PC-3 (cell line): Measurements from ENCODE around the gene SLC6A18. TPM values are rescaled to one million over a fixed set of nuclear protein-coding genes. Genes with fewer than 3 reads are reported as not detected.

Source experiments
- ATAC-seq: fragments of 200-7000 bp; cut with Tn5 transposase; 2 replicates; pipeline ENCODE4 v1.9.1; 2020; ENCODE audit warnings: mild to moderate bottlenecking, moderate library complexity
- BruUV-seq: library from RNA; stranded (reverse); fragments of 400-500 nt; replicated peaks from 2 replicates; lab custom pipeline; 2021; lab: Mats Ljungman, UMichigan
- CTCF ChIA-PET: fragments of 300-600 bp; sonication (Branson Sonifier 250); formaldehyde crosslinking; loops from one replicate; lab custom pipeline; 2022; ENCODE audit warnings: antibody characterized with exemption; lab: Charles Lee
- POLR2A ChIA-PET: fragments of 300-600 bp; sonication (Branson Sonifier 250); formaldehyde crosslinking; loops from one replicate; lab custom pipeline; 2022; ENCODE audit warnings: antibody characterized with exemption; ENCODE audit not compliant: unreplicated experiment; lab: Charles Lee
- DNase-seq: peaks from one replicate; pipeline ENCODE4 v3.0.0-alpha.2; 2015
- H2AFZ ChIP-seq: fragments of 300-600 bp; sonication (generic); 2 replicates; pipeline ENCODE4 v1.6.0; 2016; ENCODE audit warnings: antibody characterized with exemption, low read length
- H3F3A ChIP-seq: fragments of 300-600 bp; sonication (generic); one replicate; pipeline ENCODE4 v1.6.0; 2017; ENCODE audit warnings: antibody characterized with exemption, low read length, control low read depth, mild to moderate bottlenecking; ENCODE audit not compliant: unreplicated experiment
- H3K27ac ChIP-seq: fragments of 300-600 bp; sonication (generic); 2 replicates; pipeline ENCODE4 v1.5.1; 2016; ENCODE audit warnings: mild to moderate bottlenecking, low read length
- H3K27me3 ChIP-seq: fragments of 300-600 bp; sonication (generic); 2 replicates; pipeline ENCODE4 v1.6.1; 2016; ENCODE audit warnings: low read length, mixed read lengths
- H3K36me3 ChIP-seq: fragments of 300-600 bp; sonication (generic); 2 replicates; pipeline ENCODE4 v1.6.1; 2016; ENCODE audit warnings: low read depth, mixed run types, low read length, mixed read lengths
- H3K4me1 ChIP-seq: fragments of 300-600 bp; sonication (generic); 2 replicates; pipeline ENCODE4 v1.5.1; 2016; ENCODE audit warnings: low read length; ENCODE audit not compliant: insufficient read depth
- H3K4me2 ChIP-seq: fragments of 300-600 bp; sonication (generic); 2 replicates; pipeline ENCODE4 v1.6.0; 2016; ENCODE audit warnings: low read length
- H3K4me3 ChIP-seq: fragments of 300-600 bp; sonication (generic); 2 replicates; pipeline ENCODE4 v1.5.1; 2016; ENCODE audit warnings: mild to moderate bottlenecking, low read length, mixed read lengths
- H3K79me2 ChIP-seq: fragments of 300-600 bp; sonication (generic); 2 replicates; pipeline ENCODE4 v1.6.1; 2017; ENCODE audit warnings: low read length, mixed read lengths
- H3K9ac ChIP-seq: fragments of 300-600 bp; sonication (generic); 2 replicates; pipeline ENCODE4 v1.6.0; 2016; ENCODE audit warnings: mild to moderate bottlenecking, low read length
- H3K9me2 ChIP-seq: fragments of 300-600 bp; sonication (generic); replicated peaks from 2 replicates; pipeline ENCODE4 v1.6.1; 2016; ENCODE audit warnings: mixed run types, low read length, mixed read lengths
- H3K9me3 ChIP-seq: fragments of 300-600 bp; sonication (generic); 2 replicates; pipeline ENCODE4 v1.6.1; 2016; ENCODE audit warnings: low read length, mixed read lengths
- H4K20me1 ChIP-seq: fragments of 300-600 bp; sonication (generic); 2 replicates; pipeline ENCODE4 v1.6.1; 2016; ENCODE audit warnings: low read length, mixed read lengths
- EZH2 ChIP-seq: fragments of 300-600 bp; sonication (generic); IDR thresholded peaks from one replicate; pipeline ENCODE4 v1.6.1; 2017; ENCODE audit warnings: antibody characterized with exemption, mild to moderate bottlenecking, low read length; ENCODE audit not compliant: unreplicated experiment
- EZH2phosphoT487 ChIP-seq: fragments of 300-600 bp; sonication (generic); IDR thresholded peaks from 2 replicates; pipeline ENCODE4 v1.6.1; 2018; ENCODE audit warnings: mild to moderate bottlenecking, antibody characterized with exemption, low read length, borderline replicate concordance
- intact Hi-C: fragments of 100-400 bp; cut with micrococcal nuclease; formaldehyde crosslinking; loops from 2 replicates; pipeline ENCODE4 v1.9.0; 2023
- total RNA-seq: library from RNA; depleted of rRNA; stranded (reverse); fragments of >200 nt; gene quantifications from 2 replicates; pipeline ENCODE4 v1.2.3, GENCODE V29; 2014
- TF ChIP-seq, protein P1 (sequence below): fragments of 300-600 bp; sonication (generic); conservative IDR thresholded peaks from 2 replicates; pipeline ENCODE4 v1.5.1; 2017; ENCODE audit warnings: antibody characterized with exemption, low read depth, mild to moderate bottlenecking, low read length

SLC6A18 gene
- total RNA-seq, 1 experiment from 2014 or later: not detected

DNA sequence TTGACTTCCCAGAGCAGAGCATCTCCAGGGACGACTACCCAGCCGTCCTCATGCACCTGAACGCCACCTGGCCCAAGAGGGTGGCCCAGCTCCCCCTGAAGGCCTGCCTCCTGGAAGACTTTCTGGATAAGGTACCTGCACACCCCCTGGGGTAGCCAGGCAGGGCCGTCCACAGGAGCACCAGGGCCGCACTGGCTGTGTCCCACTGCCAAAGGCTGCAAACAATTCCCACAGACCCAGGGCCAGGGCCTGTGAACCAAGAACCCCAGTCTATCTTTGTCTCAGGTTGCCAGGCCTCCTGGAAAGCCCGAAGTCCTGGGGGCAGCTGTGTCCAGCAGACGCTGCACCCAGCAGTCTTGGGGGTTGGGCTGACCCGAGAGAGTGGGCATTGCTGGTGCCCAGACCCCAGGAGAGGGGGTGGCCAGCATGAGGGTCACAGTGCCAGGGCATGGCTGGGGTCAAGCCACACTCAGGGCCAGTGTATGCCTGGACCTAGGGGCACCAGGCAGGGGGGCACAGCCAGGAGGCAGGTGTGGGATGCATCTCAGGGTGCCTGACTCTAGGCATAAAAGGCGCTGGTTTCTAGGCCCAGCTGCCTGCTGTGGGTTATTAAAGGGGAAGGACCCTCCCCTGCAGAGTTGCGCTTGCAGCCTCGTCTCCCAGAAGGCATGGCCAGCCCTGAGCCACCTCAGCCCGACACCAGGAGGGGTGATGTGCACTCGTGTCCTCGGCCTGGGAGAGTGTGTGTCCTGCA is 17.7 kb downstream of the SLC6A18 start:
- Histone ChIP-seq H3K36me3 (no peaks in the 10 kb centered on the region), H3K27me3 (peaks cover 19% of the 10 kb centered on the region; the same call in 1 of the 2 replicates), H3K4me3 (no peak overlapping the region), H3F3A (no peaks in the 10 kb centered on the region), H4K20me1 (no peaks in the 10 kb centered on the region), H3K4me2 (no peak overlapping the region), H3K27ac (no peak overlapping the region), H3K9me2 (no peaks in the 10 kb centered on the region), H3K9me3 (no peaks in the 10 kb centered on the region), H2AFZ (no peak overlapping the region), H3K79me2 (no peaks in the 10 kb centered on the region), H3K4me1 (no peaks in the 10 kb centered on the region), H3K9ac (no peak overlapping the region)
- ATAC-seq (no peak), DNase-seq (no peak)
- ChIA-PET POLR2A (no interaction called here), CTCF (no interaction called here)
- TF ChIP-seq EZH2: no peak
- no peak for TF ChIP-seq EZH2phosphoT487
- intact Hi-C loops: no loop called here
- no TSS peak for BruUV-seq

DNA sequence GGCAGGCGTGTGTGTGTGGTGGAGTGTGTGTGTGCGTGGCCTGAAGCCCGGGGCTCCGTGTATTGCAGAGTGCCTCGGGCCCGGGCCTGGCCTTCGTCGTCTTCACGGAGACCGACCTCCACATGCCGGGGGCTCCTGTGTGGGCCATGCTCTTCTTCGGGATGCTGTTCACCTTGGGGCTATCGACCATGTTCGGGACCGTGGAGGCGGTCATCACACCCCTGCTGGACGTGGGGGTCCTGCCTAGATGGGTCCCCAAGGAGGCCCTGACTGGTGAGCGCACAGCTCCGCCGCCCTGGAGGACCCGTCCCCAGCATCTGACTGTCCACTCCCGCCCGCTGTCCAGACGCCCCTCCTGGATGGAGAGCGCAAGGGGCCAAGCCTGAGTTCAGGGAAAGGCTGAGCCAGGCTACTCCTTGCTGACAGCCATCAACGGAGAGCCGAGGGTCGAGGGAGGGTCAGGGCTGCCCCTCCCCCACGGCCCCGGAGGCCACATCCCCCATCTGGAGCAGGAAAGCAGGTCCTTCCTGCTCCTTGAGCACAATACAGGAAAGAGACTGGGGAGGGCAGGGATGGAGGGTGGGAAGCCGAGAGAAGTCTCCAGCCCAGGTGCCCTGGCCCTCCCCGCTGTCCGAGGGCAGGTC is 18.4 kb downstream of the SLC6A18 start:
- no peak overlapping the region for H3K9ac ChIP-seq
- H3K9me2 ChIP-seq: no peaks in the 10 kb centered on the region
- H3K27me3 ChIP-seq: peaks cover 19% of the 10 kb centered on the region; the same call in 1 of the 2 replicates
- DNase-seq (no peak), ATAC-seq (no peak)
- POLR2A ChIA-PET: no interaction called here
- no peak overlapping the region for H2AFZ ChIP-seq
- no peak overlapping the region for H3K4me3 ChIP-seq
- TF ChIP-seq EZH2 (no peak), EZH2phosphoT487 (no peak)
- TF ChIP-seq, protein P1, sequence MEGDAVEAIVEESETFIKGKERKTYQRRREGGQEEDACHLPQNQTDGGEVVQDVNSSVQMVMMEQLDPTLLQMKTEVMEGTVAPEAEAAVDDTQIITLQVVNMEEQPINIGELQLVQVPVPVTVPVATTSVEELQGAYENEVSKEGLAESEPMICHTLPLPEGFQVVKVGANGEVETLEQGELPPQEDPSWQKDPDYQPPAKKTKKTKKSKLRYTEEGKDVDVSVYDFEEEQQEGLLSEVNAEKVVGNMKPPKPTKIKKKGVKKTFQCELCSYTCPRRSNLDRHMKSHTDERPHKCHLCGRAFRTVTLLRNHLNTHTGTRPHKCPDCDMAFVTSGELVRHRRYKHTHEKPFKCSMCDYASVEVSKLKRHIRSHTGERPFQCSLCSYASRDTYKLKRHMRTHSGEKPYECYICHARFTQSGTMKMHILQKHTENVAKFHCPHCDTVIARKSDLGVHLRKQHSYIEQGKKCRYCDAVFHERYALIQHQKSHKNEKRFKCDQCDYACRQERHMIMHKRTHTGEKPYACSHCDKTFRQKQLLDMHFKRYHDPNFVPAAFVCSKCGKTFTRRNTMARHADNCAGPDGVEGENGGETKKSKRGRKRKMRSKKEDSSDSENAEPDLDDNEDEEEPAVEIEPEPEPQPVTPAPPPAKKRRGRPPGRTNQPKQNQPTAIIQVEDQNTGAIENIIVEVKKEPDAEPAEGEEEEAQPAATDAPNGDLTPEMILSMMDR: no peak
- no TSS peak for BruUV-seq
- no peaks in the 10 kb centered on the region for H3K4me1 ChIP-seq
- H3K79me2 ChIP-seq: no peaks in the 10 kb centered on the region
- no peak overlapping the region for H3K4me2 ChIP-seq
- CTCF ChIA-PET: no interaction called here
- H3F3A ChIP-seq: no peaks in the 10 kb centered on the region
- H4K20me1 ChIP-seq: no peaks in the 10 kb centered on the region
- intact Hi-C loops: no loop called here
- H3K36me3 ChIP-seq: no peaks in the 10 kb centered on the region
- H3K9me3 ChIP-seq: no peaks in the 10 kb centered on the region
- no peak overlapping the region for H3K27ac ChIP-seq

DNA sequence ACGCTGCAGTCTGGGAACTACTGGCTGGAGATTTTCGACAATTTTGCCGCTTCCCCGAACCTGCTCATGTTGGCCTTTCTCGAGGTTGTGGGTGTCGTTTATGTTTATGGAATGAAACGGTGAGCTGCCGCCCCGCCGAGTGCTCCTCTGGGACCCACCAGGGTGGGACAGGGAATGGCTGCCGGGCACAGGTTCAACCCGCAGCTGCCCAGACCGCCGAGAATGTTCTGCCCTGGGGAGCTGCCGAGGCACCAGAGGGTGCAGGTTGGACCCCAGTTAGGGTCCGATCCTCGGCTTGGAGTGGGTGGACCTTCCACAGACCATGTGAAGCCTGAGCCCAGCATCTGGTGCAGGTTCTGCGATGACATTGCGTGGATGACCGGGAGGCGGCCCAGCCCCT is 19.1 kb downstream of the SLC6A18 start:
- Histone ChIP-seq H4K20me1 (no peaks in the 10 kb centered on the region), H3K4me3 (no peak overlapping the region), H3K4me1 (no peaks in the 10 kb centered on the region), H3K27me3 (peaks cover 19% of the 10 kb centered on the region; the same call in 1 of the 2 replicates), H3K9ac (no peak overlapping the region), H3K9me2 (no peaks in the 10 kb centered on the region), H2AFZ (no peak overlapping the region), H3F3A (no peaks in the 10 kb centered on the region), H3K36me3 (no peaks in the 10 kb centered on the region), H3K79me2 (no peaks in the 10 kb centered on the region), H3K4me2 (no peak overlapping the region), H3K9me3 (no peaks in the 10 kb centered on the region), H3K27ac (no peak overlapping the region)
- no peak for DNase-seq
- no peak for ATAC-seq
- CTCF ChIA-PET: no interaction called here
- POLR2A ChIA-PET: no interaction called here
- TF ChIP-seq, protein P1: no peak
- TF ChIP-seq EZH2phosphoT487: no peak
- TF ChIP-seq EZH2: no peak
- intact Hi-C loops: no loop called here
- no TSS peak for BruUV-seq
